GM18858 (cell line): ENCODE measurements around the gene C9orf72.

Source experiments
- ATAC-seq: cut with Tn5 transposase; IDR thresholded peaks from one replicate; pipeline ENCODE4 v1.9.1; 2021; ENCODE audit not compliant: unreplicated experiment

Gene C9orf72

DNA sequence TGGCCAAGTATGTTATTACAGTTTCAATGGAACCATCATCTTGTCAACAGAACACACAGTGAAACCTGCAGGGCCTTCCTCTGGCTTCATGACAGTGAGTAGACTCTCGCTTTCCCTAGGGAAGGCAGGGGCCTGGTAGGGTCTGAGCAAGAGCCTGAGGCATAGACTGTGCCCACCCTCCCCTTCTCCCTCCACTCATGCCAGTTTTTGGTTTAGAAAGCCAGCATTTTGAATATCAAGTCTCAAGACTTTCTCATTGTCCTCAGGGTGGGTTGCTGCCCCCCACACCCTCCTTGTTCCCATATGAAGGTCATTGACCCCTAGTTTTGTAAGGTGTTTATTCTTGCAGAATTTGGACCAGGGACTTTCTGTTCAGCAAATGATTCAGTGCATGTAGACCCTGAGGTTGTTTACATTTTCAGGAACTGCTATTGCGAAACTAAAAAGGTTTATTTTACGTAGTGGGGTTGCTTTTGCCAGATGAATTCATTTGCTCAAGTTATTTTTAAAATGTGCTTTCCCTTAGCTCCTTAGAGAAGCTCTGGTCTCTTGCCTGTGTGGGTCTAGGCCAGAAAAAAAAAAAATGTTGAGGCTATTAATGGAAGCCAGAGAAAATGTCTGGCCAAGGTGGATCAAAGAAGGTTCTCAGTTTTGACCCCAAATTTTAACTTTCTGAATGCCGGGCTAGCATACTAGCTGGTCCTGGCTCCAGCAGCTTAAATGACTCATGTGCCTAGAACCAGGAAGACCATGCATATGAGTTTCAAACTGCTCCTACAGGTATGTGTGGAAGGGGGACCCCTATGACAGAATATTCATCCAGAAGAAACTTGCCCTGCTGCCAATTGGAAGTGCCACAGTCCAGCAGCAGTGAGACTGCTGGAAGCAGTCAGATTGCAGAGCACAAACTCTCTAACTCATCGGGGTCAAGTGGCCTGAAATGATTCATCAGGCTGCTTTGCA lies 33.5 kb downstream of the C9orf72 start:
- peak; percentile 39 for ATAC-seq

DNA sequence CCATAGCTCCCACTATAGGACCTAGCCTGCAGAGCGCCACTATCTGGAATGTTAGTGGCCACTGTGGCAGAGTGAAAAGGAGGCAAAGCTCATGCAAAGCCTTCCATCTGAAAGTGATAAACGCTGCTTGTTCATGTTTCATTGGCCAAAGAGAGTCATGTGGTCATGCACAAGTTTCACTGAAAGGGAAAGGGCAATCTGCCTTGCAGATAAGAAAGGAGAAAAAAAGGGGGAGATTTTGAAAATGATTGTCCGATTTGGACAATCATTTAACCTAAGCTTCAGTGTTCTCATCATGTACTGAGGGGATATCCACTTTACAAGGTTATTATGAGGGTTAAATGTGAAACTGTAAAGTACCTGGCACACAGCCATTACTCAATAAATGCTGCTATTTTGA lies 34.6 kb downstream of the C9orf72 start:
- ATAC-seq, result peak; percentile 44

DNA sequence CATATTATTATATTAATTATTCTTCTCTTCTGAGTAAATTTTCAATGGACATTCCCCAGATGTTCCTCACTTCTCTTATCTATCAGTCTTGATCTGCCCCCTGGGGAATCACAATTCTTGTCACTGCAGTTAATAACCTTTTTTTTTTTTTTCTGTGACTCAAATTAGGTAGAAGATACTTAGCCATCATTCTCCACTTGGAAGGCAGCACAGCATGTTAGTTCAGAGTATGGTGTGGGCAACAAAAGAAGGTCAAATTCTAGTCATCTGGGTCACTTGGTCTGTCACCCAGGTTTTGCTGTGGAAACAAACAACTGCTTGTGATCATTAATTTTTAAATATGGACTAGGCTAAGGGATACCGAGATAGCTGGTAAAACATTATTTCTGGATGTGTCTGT lies 35.5 kb downstream of the C9orf72 start:
- no peak for ATAC-seq

DNA sequence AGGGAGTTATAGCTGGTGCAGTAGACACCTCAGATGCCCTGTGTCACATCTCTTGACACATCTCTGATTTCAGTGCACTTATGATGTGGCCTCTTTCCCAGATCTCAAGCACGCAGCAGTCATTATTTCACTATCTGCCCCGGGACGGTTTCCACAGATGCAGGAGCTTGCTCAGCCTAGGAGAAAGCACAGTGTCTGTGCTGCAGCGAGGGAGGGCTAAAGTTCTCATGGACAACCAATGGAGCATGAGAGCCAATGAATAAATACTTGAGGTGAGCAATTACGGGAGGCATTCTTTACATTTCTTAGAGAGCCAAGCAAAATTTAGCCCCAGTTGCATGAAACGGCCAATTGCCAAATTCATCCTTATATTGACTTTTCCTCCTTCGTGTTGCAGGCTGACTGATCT lies 36.2 kb downstream of the C9orf72 start:
- ATAC-seq, result no peak

DNA sequence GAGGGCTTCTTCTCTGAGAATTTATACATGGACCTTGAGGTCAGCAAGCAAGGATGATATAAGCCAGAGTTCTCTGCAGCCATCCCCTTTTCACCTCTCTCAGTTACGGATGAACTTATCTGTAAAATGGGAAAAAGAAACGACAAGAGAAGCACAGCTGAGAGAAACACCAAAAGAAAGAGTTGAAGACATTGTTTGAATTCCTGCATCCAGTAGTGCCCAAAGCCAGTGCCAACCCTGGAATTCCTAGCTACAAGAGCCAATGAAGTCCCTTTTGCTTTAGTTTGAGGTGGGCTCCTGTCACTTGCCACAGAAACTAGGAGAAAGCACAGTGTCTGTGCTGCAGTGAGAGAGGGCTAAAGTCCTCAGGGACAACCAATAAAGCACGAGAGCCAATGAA lies 37.1 kb downstream of the C9orf72 start:
- ATAC-seq, result no peak

DNA sequence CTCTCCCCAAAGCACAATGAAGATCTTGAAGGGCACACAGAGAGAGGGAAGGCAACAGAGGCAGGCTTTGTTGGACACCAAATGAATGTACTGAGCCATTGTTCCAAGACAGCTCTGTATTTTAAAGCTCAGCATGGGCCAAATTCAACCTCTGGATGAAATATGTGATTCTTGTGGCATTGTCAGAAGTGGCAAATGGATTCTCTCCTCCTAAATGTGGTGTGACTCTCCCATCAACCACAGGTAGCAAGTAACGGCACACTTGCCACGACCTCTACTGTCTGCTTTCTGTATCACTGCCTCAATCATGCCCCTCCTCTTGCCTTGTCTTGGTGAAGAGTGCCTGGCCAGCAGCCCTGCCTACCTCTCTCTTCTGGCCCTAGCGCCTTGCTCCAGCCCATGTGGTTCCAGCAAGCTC lies 37.6 kb downstream of the C9orf72 start:
- ATAC-seq, result peak; percentile 35

DNA sequence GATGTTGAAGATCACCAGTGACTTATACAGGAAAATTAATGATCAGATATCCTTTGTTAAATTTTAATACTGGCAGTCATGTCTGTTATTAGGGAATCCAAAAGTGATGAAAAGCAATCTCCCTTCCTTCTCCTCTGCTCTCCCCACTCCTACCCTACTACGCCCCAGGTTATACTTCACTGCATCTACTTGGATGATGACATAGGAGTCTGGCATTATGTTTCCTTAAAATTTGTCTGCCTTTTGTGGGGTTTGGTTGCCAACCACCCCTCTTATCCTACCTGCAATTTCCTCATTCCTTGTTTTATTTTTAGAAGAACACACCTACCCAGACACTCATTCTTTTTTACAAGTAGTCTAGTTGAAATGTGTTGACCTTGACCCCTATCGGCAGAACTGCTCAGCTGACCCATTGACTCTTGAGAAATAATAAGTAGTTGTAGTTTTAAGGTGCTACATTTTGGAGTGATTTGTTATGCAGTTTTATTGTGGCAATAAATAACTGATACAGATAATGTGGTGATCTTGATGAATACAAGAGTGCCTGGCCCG lies 38.5 kb downstream of the C9orf72 start:
- ATAC-seq, result no peak

DNA sequence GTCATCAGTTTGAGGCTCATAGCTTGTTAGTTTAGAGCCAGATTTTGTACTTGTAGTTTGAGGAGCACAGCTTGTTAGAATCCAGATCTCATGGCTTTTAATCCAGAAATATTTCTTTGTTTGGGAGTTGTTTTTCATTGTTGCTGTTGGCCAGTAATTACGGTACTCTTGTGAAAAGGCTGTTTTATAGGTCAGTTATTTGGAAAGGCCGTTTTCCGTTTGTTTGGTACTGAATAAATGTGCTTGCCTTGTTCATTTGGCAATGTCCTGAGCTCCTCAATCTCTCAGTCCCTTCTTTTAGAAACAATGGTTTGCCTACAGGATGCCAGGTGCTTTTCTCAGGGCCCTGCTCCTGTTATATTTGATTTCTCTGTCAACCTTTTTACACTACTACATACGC lies 39.1 kb downstream of the C9orf72 start:
- ATAC-seq, result no peak

DNA sequence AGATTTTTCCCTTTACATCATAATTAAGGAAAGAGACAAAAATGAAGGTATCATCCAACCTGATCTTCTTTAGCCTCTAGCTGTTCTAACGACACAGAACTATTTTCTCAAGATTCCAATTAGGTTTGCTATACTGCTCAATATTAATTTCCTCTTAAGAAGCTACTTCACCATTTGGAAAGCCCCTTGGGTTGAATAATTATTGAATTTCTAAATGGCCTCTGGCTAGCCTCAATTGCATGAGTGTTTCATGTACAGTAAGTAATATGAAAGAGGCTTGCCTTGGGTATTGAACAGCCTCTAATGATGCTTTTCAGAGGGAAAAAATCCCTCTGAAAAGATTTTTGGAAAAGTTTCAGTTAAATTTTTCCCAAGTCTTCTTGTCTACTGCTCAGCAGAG lies 40.0 kb downstream of the C9orf72 start:
- ATAC-seq, result no peak

DNA sequence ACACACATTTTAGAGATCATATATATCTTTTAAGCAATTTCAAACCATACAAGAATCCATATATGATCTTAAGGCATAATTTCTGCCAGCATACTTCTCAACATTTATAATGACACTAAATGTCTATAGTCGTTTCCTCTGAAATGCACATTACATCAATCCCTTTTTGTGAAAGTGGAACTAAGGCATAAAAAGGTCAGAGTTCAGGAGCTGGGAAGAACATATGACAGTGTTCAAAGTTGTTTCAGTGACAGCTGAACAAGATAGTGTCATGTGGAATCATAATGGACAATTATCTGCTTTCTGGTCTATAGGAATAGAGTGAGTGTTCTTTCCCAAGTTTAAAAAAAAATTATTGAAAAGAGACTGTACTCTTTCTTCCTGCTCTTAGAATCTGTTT lies 41.2 kb downstream of the C9orf72 start:
- no peak for ATAC-seq

DNA sequence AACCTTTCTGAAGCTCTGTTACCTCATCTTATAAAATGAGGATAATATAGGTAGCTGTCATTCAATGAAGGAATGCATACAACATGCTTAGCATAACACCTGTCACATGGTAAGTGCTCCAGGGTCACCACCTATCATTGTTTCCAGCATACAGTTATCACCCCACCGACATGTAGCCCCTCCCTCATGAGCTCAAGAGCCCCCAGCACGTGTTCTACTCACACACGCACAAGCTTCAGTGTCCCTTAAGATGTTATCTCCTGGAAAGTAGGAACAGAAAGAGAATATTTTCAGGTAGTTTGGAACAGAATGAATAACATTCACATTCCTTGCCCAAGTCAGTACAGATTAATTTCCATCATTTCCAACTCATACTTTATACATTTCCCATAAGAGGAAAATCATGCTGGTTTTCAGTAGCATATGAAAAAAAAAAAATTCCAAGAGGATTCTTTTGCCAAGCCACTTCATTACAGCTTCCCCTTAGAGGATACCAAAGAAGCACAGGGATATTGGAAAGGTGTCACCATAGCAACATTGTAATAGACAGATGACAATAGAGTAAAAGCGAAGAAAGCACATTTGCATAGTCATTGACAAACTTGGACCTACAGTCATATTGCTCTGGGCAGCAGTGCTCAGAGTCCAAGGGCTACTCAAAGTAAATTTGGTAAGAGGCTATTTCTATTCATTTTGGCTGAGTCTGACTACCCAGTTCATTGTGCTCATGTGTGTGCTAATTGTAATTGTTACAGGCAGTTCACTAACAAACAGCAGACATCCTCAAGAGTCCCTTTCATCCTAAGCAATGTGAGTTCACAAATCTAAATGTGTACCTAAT lies 42.1 kb downstream of the C9orf72 start:
- ATAC-seq, result no peak

DNA sequence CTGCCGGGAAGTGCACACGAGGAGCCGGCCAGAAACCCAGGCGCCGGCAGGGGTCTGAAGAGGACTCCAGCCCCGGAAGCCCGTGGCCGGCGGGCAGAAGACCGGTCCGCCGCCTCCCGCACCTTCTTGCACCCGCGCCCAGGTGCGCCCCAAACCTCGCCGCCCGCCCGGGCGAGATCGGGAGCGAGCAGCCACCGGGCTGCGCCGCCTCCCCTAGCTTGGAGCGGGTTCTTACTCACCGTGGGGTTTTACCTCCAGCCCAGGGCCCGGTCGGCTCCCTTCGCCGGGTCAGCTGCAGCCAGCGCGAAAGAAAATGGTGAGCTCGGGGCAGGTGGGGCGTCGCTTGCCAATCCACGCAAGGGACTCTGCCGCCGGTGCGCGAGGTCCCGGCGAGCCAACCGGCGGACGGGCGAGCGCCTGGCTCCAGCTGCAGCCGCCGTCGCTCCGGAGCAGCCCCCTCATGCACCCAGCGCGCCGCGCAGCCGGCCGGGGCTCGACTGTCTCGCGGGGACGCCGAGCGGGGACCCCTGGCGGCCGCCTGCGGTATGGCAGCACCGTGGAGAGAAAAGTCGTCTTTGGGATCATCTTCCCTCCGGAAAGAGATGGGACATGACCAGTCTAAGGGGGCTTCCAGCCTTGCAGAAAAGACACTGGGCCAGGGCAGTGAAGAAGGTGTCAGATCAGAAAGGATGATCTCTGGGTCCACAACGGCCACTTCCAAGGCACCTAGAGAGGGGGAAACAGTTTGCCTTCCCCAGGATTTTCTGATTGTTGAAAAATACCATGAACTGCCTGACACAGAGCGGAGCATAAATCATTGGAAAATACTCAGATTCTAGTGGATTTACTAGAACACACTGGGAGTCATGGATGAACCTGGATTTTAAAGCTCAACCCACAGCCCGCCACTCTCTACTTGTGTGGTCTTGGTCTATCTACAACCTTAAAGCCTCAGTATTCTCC lies 43.7 kb downstream of the C9orf72 start, which contains the start of gene MOB3B:
Gene MOB3B (minus strand): TSS at position 499 of the 963 bp plus-strand sequence. CDS start 74,264 bp downstream, outside the sequence.
- ATAC-seq, result peak; percentile 60

DNA sequence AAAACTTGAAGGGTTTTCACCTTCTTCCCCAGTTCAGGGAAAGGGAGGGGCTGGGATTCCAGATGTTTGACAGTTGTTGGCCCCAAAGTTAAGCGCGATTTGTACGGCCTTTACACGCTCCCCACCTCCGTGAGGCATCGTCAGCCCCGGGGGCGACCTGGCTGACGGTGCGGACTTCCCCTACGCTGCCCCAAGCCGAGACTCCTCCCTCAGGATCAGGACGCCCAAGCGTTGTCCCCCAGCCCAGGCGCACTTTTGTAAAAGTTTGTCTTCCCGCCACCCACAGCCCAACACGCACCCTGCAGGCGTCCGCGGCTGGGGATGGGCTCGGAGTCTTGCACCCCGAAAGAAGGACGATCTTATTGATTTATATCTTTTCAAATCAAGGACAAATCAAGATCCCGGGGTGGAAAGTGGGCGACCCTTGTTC lies 44.4 kb downstream of the C9orf72 start:
- peak; percentile 33 for ATAC-seq

DNA sequence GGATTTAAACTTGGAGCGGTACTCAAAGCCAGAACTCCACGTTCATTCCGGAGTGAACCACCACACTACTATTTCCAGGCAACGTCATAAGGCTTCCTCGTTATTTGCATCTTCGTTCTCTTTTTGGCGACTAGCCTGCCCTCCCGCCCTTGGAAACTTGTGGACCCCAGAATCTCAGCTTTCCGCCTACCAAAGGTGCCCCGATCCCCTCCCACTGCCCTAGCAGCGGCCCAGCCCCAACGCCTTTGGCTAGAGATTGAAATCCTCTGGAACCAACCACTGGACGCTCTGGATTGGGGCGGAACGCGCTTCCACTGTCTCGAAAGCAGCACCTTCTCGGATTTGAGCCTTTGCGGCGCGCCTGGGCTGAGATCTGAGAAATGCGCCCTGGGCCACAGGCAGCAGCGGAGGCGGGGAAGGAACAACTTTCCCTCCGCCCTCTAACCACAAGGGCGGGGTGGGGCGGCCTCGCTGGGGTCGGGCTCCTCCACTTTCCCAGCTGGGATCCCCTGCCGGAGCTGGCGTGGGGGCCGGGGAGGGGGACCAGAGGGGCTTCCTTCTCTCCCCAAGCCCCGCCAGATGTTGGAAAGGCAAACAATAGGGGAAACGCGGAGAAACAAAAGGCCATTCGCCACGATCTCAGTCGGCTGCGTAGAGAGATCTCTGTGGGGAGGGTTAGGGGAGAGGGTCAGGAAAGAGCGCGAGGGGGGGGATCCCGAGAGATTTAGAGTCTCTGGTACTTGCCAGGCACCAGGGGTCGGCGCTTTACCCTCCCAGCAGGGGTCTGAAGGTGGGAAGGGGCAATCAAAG lies 45.0 kb downstream of the C9orf72 start:
- ATAC-seq, result peak; percentile 57

DNA sequence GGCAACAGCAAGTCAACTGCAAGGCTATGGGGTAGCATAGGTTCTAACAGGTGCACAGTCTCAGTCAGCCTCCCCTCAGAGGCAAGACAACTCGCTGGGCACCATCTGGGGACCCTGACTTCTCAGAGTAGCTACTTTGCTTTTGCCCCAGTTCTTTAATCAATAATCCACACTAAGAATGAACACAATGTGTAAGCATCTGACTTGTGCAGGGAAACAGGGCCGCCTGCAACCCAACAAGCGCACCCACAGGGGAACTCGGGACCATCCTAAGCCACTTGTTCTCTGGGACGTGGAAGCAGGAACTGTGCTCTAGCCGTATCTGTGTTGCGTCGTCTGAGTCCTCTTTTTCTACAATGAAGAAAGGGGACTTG lies 45.6 kb downstream of the C9orf72 start:
- no peak for ATAC-seq

DNA sequence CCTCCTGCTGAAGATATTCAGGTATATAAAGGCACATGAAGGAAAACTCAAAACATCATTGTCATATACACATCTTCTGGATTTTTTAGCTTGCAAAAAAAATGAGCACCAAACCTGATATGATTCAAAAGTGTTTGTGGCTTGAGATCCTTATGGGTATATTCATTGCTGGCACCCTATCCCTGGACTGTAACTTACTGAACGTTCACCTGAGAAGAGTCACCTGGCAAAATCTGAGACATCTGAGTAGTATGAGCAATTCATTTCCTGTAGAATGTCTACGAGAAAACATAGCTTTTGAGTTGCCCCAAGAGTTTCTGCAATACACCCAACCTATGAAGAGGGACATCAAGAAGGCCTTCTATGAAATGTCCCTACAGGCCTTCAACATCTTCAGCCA lies 49.0 kb downstream of the C9orf72 start, which contains the start of gene IFNK:
Gene IFNK (plus strand): TSS at position 55 of the 400 bp plus-strand sequence. CDS start 47 bp downstream, at position 102.
- ATAC-seq, result no peak

DNA sequence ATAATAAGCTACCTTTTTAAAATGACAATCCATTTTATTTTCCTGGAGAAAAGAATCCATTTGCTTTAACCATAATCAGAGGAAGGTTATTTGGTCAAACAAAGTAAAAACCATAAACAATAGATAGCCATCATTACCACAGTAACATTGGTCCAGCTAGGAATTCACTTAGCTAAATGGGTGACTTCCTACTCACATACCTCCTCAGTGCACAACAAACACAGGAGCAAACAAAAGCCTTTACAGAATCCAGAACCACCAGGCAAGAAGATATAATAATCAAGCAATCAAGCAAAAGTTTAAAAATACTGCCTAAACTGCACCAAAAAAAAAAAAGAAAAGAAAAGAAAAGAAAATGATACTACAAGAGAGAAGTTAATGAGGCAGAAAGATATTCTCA lies 50.1 kb downstream of the C9orf72 start:
- no peak for ATAC-seq

DNA sequence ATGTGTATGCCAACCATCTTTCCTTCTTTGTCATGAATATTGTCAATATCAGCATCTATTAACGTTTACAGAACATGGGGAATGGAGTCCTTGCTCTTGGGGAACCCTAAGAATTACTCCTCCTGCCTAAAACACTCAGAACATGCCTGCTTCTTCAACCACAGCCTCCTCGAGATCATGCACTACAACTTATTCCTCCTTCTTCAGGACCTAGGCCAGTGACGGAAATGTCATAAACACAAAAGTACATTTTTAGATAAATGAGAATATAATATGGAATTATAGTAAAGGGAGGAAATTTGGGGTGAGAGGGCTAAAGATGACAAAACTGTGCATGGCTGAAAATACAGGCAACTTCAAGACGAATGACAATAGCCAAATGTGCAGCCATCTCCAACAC lies 52.3 kb downstream of the C9orf72 start:
- no peak for ATAC-seq
